Kidney tubule cell (primary cell): ENCODE measurements around the gene PKIB.
A peak's percentile ranks its signal among the peaks of the same experiment; 100 is the strongest.
"Not testable (repeated sequence)": the region's sequence is repeated elsewhere in the genome, so short reads cannot be mapped to it uniquely, and the experiment has no call there.

ENCODE experiments used
- DNase-seq: peaks from one replicate; pipeline ENCODE4 v3.0.0-alpha.2; 2018; ENCODE audit warnings: low spot score

Gene PKIB

DNA sequence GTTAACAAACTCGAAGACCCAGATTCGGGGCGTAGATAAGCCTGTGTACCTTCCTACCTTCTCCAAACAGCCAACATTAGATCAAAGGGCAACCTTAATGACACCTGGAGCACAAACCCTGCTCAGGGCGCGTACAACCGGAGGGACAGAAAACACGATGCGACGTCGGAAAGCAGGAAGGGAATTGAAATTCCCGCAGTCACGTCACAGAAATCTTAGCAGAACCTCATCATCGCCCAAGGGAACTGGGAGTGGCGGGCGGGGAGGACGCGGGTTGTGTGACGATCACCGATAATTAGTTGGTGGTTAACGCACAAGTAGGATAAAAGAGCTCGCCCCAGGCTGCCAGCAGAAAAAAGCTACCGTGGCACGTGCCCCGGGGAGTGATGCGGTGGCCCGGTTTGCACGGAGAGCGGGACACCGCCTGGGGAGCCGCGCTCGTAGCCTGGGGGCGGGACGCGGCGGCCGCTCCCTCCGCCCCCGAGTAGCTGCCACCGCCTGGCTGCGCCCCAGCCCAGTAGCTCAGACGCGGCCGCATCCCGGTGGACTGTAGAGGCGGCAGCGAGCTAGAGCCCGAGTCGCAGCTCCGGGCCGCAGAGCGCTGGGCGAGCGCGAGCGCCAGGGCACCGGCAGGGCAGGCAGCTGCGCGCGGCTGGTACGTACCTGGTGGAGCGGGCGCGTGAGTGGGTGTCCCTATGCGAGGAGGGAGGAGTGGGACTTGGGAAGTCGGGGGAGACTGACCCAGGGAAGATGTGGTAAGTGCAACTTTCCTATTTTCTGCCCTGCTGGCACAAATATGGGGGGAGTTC, at the start of gene PKIB:
PKIB (plus strand) TSS at position 525 of the 809 bp plus-strand sequence. CDS start 107,390 bp downstream, outside the sequence.
- DNase-seq: peak; percentile 89

DNA sequence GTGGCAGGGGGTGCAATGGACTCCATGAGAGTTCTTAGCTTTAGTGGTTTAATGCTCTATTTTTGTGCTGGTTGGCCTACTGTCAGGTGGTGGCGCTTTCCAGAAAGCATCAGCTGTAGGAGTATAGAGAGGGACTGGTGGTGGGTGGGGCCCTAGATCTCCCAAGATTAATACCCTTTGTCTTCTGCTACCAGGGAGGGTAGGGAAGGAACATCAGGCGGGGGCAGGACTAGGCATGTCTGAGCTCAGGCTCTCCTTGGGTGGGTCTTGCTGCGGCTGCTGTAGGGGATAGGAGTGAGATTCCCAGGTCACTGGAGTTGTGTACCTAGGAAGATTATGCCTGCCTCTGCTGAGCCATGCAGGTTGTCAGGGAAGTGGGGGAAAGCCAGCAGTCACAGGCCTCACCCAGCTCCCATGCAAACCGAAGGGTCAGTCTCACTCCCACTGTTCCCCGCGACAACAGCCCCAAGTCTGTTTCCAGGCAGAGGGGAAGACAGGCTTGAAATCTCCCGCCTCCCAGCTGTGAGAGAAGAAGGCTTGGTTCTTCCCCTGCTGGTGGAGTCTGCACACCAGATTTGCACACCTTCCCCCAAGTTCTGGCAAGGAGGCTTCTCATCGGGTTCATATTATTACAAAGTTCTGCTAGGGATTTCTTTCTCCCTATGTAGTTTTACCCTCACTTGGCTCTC, 46.7 kb upstream of the PKIB start:
- DNase-seq: no peak

DNA sequence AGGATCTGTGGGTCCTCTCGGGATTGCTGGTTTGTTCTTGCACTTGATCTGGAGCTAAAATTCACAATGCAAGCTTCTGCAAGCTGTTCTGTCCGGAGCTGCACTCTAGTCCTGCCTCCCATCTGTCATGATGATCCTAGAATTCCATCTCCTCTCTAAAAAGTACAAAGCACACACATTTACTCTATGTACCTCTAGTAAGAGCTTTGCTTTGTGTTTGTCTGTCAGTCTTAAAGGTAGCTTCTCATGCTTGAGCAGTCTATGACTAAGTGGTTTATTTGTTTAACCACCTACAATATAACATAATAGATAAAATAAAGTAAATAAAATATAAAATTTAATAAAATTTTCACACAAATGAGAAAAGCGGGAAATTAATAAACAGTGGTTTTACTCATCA, 46.0 kb upstream of the PKIB start:
- no peak for DNase-seq

DNA sequence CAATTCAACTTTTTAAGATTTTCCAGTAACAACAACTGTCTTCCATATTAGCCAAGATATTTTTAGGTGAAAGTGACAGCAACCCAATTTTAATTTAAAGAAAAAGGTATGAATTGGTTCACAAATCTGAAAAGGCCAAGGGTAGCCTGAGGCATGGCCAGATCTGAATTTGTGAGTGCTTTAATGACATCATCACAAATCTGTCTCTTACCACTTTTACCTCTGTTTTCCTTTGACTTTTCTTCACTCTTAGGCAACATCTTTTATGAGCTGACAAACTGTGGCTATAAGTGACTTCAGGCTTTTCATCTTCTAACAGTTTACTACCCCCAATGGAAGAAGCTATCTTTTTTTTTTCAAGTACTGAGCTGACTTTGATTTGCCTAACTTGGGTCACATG, 44.5 kb upstream of the PKIB start:
- no peak for DNase-seq

DNA sequence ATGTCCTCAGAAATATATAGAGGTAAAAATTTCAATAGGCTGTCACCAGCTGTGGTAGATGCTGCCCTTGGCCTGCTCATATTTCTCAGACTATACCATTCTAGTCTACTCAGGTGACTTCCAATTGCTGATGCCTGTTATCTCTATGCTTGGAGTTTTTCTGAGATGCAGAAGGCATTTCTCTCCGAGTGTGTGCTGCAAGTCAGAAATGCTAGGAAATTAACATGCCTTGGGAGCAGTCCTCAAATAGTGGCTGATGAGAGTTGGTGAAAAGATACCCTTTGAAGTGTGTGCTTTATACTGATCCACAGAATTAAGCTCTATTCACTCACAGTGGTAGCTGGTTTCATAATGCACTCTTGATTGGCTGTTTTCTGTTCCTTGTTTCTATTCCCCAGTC, 43.2 kb upstream of the PKIB start:
- no peak for DNase-seq

GRCh38 chr6:122568350-122568749, 41.9 kb upstream of the PKIB start:
- no peak for DNase-seq

DNA sequence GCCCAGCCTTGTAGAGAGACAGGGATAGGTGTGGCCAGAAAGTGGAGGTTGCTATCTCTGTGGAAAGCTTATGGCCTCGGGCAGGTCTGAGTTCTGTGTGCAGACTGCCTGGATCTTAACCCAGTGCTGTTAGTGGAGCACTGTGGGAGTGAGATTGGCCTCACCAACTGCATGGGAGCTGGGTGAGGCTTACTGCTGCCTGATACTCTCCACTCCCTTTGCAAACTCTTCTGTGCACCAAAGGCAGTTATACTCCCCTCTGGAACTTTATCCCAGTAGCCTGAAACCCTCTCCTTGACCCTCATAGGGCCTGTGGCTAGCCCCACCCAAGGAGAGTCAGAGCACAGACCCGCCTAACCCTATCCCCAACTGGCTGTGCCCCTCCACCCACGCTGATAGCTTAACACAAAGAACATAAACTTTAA, 41.4 kb upstream of the PKIB start:
- no peak for DNase-seq

DNA sequence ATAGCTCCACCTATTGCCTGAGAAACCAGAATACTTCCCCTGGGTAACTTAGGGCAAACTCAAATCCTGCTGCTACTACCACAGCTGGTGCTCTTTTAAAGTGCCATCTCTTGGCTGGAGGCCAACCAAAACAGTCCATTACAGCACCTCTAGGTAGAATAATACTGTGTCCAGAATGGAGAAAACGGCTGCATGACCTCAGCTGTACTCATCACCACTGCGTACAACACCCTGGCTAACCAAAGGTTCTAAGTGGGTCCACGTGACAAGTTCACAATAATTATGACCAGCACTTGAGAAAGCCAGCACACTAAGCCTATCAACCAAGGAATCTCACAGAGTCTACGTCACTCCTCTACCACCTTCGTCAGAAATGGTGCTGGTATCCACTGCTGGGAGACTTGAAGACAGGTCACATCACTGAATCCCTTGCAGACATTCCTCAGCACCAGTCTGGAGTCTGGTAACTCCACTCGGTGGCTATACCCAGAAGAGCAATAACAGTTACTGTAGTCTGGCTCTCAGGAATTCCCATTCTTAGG, 40.9 kb upstream of the PKIB start:
- DNase-seq: no peak

DNA sequence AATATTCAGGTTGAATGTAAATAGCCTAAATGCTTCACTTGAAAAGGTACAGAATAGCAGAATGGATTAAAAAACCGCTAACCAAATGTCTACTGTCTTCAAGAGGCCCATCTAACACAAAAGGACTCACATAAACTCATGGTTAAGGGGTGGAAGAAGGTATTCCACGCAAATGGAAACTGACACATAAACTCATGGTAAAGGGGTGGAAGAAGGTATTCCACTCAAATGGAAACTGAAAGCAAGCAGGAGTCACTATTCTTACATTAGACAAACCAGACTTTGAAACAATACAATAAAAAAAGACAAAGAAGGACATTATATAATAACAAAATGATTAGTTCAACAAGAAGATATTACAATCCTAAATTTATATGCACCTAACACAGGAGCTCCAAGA, 38.3 kb upstream of the PKIB start:
- no peak for DNase-seq

DNA sequence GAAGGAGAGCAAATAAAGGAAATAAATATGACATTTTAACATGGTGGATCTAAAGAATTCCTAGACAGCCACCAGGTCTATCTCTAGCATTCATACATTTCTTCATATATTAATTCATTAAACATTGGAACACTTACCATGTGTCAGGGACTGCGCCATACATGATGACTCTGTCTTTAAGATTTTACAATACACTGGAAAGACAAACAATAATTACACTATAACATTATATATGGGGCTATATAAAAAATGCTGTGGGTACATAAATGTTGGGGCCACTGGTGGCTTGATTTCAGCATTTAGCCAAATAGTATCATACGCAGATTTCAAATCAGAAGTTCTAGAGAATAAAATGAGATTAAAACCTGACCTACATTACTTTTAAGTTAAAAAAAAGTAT, 33.3 kb upstream of the PKIB start:
- DNase-seq: no peak

GRCh38 chr6:122578961-122579360, 31.2 kb upstream of the PKIB start:
- no peak for DNase-seq

GRCh38 chr6:122580737-122581136, 29.5 kb upstream of the PKIB start:
- peak; percentile 50 for DNase-seq

DNA sequence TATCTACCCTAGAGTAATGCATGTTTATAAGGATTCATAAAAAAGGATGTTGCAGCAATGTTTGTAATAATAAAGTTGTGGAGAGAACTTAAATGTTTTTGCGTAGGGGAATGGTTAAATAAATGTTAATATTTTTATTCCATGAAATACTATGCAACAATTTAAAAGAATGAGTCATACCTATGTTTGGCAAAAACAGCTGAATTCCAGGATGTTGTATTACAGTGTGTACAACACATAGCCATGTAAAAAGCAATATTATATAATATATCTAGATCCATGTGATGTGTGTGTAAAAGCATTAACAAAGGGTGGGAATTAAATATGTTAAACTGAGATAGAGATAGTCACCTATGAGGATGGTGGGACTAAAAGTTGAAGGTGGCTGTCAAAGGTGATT, 21.1 kb upstream of the PKIB start:
- DNase-seq: no peak

GRCh38 chr6:122598295-122598694, 11.9 kb upstream of the PKIB start:
- not testable (repeated sequence) for DNase-seq

- DNase-seq: no peak
These were observed 5.5 kb upstream of the PKIB start for GRCh38 chr6:122604676-122605075.

DNA sequence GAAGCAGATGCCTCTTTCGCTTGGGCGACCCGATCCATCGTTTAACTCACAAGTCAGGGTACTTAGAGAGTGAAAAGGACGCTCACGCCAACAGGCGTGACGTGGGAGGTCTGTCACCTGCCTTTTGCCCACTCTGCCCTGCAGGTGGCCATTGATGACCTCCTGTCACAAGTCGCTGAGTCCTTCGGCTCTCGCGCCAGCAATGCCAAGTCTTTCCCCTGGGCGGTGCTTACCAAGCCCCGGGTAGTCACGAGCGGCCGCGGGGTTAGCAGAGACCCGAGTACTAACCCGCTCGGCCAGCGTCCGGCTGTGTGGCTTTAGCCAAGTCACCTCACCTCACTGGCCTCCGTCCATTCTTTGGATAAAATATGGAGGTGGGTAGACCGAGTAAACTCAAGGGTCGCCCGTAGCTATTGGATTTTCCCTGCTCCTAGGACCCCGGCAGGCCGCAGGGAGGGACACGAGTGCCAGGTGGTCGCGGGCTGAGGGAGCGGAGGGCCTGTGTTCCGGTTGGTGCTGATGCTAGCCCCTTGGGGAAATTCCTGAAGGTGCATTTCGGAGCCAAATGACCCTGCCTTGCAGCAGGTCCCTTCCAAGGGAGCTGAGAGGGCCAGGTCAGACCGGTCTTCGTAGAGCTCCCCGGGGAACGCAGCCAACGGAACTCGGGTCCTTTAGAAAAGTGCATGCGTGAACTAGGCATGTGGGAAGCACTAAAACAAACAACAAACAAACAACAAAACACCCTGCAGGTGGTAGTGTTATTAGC, 668 bp downstream of the PKIB start:
- DNase-seq: peak; percentile 87

GRCh38 chr6:122612838-122613237, 2.6 kb downstream of the PKIB start:
- DNase-seq: no peak

GRCh38 chr6:122614303-122614702, 4.1 kb downstream of the PKIB start:
- DNase-seq: no peak

DNA sequence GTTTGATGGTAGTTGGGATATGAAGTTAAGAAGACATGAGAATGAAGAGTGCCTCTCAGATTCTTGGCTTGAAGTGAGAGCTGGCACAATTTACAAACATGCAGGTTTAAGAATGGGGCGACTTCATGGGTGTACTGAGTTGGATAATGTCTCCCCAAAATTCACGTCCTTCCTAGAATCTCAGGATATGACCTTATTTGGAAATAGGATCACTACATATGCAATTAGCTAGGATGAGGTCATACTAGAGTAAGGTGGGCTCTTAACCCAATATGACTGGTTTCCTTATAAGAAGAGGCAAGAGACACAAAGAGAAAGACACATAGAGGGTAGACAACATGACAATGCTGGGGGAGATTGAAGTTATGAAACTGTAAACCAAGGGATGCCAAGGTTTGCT, 5.2 kb downstream of the PKIB start:
- no peak for DNase-seq

- DNase-seq: no peak
These were observed 6.7 kb downstream of the PKIB start for GRCh38 chr6:122616877-122617276.

GRCh38 chr6:122619309-122619708, 9.1 kb downstream of the PKIB start:
- no peak for DNase-seq

- DNase-seq: no peak
These were observed 10.2 kb downstream of the PKIB start for GRCh38 chr6:122620428-122620827.

DNA sequence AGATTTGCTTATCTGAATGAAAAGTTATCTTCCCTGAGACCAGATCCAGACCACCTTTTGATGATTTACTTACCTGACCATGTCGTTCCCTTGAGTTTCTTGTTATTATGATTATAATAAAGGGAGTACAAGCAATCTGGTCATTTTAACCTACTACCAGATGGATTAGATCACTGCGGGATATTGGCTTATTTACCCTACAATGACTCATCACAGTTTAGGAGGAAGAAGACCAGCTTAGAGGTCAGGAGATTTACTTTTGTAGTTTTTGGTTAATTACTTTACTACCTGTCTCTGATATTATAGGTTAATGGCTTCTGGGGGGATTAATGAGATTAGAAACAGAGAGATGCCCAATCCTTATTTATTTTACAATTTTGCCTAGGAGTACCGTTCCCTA, 10.7 kb downstream of the PKIB start:
- peak; percentile 34 for DNase-seq
